ENCODE measurements around the gene HPCA.

The HPCA gene

GRCh38 chr1:32890516-32891240 lies 4.4 kb downstream of the HPCA start:
- no peak for DNase-seq

- no peak for DNase-seq
Observed at GRCh38 chr1:32891241-32891570, 4.9 kb downstream of the HPCA start.

DNA sequence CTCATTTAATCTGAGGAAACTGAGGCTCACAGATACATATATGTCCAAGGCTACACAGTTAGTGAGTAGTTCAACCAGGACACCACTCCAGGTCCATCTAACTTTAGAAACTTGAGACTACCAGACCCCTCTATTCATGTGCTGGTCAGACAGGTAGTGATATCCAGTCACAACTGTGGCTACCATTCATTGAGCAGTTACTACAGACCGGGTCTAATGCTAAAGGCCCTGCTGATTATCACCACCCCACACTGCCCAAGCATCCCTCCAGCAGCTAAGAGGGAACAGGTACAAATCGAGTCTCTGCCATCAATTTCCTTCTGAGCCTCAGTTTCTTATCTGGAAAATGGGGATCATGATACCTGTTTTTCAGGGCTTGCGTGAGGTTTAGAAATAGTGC lies 5.3 kb downstream of the HPCA start:
- DNase-seq: no peak

GRCh38 chr1:32892368-32893197 lies 6.3 kb downstream of the HPCA start:
- peak; percentile 22 for DNase-seq

- no peak for DNase-seq
Observed at GRCh38 chr1:32893198-32894018, 7.1 kb downstream of the HPCA start.

- no peak for DNase-seq
Observed at GRCh38 chr1:32894019-32894600, 7.8 kb downstream of the HPCA start.

GRCh38 chr1:32894681-32895080 lies 8.4 kb downstream of the HPCA start:
- no peak for DNase-seq

DNA sequence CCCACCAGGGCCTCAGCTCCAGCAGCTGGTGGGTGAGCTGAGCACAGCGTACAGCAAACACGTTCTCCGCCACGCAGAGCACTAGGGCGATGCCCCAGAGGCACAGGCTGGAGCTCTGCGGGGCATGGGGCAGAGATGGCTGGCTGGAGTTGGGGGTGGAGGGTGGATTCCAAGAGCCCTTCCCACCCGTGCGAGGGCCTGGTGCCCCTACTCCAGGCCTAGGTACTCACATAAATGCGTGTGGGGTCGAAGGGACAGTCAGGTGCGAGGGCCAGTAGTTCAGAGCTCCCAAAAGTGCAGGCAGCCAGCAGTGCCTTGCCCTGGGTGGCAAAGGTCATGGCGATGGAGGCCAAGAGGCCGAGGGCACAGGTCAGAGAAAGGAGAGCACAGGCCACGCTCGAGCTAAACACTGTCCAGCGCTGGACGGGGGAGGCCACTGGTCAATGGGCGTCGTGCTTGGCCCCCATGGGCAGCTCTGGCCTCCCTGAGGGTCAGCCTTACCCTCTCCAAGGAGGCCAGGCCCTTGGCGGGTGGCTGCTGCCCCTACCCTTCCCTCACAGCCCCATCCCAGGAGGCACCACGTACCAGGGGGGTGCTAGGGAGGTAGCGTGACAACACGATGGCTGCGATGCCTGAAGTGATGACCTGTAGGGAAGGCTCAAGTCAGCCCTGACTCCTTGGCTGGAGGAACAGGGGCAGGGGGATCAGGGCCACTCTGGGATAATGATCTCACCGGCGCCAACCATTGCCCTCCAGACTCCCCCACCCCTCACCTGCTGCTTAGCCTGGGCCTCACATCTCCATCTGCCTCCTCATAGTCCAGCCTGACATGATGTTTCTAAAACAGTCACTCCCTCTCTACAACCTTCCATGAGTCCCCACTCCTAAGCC lies 9.3 kb downstream of the HPCA start:
- DNase-seq: no peak

- DNase-seq: no peak
Observed at GRCh38 chr1:32896451-32896850, 10.2 kb downstream of the HPCA start.

DNA sequence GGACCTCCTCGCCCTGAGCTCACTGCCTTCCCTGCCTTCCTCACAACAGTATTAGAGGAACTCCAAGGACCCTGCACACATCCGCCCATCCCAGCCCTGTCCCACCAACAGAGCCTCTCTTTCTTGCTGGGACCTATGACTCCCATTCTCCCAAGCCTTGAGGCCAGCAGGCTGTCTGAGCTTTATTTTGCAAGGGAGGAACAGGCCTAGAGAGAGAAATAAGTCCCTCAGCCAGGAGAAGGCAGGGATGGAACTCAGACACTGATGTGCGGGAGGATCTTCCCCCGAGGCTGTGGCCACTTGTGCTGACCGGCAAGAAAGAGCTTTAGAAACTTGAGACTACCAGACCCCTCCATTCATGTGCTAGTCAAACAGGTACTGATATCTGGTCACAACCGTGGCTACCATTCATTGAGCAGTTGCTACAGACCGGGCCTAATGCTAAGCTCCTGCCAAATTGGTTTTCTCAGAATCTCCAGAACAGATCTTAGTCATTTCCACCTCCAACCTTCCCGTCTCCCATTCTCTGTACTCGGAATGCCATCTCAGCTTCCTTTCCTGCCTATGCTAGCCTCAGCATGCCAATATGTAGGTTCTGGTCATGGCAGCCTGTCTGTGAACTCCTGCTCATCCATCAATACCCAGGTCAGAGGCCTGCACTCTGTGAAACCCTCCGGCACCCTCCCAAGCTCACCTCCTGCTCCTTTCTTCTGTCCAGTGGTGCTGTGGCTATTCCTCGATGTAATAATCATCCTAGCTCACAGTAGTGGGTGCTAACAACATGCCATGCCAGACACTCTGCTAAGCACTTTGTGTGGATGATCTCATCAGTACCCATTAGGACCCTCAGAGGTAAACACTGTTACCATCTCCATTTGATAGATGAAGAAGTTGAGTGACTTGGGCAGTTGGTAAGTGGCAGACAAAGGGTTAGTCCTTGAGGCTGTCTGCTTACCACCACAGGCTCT lies 11.1 kb downstream of the HPCA start:
- DNase-seq: no peak

GRCh38 chr1:32898056-32898455 lies 11.8 kb downstream of the HPCA start:
- no peak for DNase-seq

DNA sequence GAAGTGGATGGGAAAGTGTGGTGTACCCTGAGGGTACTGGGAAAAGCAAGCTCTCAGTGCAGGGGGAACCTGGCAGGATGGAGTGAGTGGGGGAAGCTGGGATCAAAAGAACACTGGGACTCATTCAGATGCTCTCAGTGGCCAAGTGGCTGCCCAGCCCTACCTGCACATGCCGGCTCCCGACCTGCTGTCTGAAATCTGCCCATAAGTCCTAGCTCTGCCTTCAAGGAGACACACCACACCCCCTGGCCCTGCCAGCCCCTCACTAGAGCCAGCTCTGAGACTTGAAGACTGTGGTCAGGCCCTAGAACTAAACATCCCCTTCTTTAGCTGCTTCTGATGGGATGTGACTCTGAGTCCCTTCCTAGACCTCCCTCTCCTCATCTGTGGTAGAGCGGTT lies 12.7 kb downstream of the HPCA start:
- no peak for DNase-seq

DNA sequence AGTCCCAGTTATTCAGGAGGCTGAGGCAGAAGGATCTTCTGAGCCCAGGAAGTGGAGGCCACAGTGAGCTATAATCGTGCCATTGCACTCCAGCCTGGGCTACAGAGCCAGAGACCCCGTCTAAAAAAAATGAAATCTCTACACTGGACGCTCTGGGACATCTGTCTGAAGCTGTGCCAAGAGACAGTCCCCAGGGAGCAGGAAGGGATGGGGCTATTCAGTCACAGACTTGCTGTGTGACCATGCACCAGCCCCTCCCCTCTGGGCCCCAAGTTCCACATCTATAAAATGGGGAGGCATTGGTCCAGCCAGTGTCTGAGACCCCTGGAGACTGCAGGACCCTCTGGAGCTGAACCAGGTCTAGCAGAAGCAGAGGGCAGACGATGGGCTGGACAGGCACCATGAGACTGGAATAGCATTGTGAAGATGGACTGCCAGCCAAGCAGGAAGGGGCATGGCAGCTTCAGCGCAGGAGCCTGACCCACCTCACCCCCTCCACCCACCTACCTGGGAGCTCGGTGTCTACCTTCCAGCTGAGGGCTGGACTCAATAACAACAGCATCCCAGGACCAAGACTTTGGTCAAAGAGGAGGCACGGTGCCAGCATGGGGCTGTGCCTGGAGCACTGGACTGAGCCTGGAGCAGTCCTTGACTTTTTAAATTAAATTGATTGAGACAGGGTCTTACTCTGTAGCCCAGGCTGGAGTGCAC lies 13.4 kb downstream of the HPCA start:
- no peak for DNase-seq

DNA sequence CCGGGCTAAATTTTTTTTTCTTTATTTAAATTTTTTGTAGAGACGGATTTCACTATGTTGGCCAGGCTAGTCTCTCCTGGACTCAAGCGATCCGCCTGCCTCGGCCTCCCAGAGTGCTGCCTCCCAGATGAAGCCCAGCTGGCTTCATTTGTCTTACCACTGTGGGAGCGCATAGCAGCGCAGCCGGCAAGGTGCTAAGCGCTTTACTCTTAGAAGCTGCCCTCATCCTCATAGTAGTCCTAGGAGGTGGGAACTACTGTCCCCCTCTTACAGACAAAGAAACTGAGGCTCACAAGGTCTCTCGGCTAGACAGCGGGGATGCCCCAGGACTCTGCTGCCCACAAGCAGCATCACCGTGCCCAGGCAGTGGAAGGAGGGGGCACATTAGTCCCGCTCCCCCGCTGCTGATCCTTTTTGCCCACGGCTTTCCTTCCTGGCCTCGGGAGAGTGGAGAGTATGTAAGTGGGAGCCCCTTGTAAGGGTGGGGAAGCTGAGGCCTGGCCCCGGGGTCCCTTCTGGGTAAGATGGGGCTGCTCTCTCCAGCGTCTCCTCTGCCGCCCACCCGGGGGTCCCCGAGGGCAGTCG lies 14.2 kb downstream of the HPCA start:
- DNase-seq: no peak

DNA sequence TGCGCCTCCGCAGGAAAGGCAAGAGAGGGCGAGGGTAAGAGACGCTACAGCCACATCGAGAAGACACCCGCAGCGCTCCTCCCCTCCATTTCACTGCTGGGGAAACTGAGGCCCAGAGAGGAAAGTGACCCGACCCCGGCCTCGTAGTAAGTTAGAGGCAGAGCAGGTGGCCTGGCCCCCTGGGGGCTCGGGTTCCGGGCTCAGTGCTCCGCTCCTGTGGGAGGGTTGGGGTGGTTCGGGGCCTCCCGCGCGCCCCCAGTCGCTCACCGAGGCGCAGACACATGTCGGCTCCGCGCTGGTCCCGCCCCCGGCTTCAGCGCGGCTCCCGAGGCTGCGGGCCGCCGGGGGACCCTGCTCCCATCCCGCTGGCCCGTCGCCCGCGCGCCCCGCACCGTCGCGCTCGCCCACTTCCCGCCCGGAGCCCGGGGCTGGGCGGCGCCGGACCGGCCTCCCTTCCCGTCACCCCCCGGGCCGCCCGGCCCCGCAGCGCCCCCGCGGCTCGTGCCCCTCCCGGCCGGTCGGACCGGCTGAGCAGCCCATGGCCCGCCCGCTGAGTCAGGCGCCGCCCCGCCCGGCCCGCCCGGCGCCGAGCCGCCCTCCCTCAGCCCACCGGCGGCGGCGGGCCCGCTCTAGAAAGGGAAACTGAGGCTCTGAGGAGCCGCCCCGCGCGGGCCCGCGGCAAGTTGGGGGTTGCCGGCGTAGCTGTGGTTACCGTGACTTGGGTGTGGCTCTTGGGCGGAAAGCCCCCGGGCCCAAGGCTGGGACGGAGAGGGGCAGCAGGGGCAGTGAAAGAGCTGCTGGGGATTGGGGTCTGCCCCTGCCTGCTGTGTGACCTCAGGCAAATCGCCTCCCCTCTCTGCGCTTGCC lies 14.9 kb downstream of the HPCA start, which contains the start of gene TMEM54:
TSS of gene TMEM54 (minus strand) at position 434 of the 867 bp plus-strand sequence. CDS start at position 283, 151 bp downstream.
- DNase-seq: no peak

- DNase-seq: no peak
Observed at GRCh38 chr1:32901823-32902534, 15.7 kb downstream of the HPCA start.

GRCh38 chr1:32902535-32902920 lies 16.2 kb downstream of the HPCA start:
- no peak for DNase-seq
